GM12875 (cell line): ENCODE data around the gene DCP1B.

ENCODE experiments used
- H3K4me3 ChIP-seq: one replicate; pipeline ENCODE4 v1.5.1; 2011; ENCODE audit warnings: low read depth, low read length, control low read depth
- CTCF ChIP-seq: IDR thresholded peaks from 2 replicates; pipeline ENCODE4 v1.5.1; 2011; ENCODE audit warnings: low read depth, mild to moderate bottlenecking, control low read depth, inconsistent platforms, low read length, moderate library complexity, borderline replicate concordance; ENCODE audit not compliant: insufficient read depth

DCP1B gene

DNA sequence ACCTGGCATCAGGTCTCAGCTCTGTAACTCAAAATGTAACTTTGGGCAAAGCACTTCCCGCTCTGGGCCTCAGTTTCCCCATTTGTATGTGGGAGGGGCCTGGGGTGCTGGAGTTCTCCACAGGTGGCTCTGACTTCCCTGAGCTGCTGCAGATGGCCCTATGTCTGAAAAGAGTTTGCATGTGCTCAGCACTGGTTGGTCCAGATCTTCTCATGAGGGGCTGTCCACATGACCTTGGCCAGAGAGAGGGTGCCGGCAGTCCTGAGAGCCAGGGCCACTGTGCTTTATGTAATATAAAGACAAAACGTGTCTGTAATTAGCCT, 78.6 kb downstream of the DCP1B start:
- H3K4me3 ChIP-seq, result no peak overlapping the region
- no peak for TF ChIP-seq CTCF

- no peak overlapping the region for H3K4me3 ChIP-seq
These were observed 79.1 kb downstream of the DCP1B start for GRCh38 chr12:1924996-1925683.

DNA sequence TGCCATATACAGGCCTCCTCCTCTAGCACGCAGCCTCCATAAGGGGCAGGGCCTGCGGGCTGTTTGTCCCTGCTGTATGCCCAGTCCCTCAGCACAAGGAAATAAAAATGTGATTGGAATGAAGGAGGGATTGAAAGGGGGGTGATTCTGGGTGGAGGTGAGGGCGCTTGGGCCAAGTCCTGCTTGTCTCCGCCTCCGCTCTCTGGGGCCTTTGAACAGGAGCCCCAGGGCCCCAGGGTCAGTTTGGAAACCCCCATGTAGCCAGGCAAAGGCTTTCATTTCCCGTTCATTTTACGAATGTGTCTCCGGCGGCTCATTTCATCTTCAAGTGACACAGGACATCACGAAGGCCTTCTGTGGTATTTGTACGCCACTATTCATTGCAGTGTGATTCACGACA, 81.3 kb downstream of the DCP1B start:
- H3K4me3 ChIP-seq, result no peak overlapping the region
- TF ChIP-seq CTCF, result no peak

More at GRCh38 chr12:1924996-1925683, 79.1 kb downstream of the DCP1B start:
- TF ChIP-seq CTCF, result no peak

DNA sequence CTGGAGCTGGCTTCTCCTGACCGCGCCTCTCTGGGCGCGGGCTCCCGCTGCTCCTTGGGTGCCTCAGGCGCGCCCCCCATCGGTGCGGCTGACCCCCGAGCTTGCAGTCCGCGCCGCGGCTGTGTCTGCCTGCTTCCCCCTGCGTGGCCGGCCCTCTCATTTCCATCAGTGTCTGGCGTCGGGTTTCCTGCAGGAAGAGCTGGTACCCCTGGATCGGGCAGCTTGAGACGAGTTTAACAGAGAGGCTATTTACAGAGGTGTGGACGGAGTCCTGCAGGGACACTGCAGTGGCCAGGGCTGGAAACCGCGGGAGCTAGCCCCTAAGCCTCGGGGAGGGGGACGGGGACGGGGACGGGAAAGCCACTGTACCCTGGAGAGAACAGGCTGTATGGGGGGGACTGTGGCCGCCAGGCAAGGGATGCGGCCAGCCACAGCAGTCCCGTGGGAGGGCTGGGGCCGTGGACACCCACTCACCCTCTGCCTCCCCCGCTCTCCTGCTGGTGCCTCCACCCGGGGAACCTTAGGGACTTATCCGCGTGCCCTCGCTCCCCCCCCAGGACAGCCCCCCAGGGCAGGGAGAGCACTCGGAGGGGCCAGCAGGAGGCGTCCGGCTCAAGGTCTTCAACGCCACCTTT, 82.1 kb downstream of the DCP1B start:
- no peak overlapping the region for H3K4me3 ChIP-seq
- TF ChIP-seq CTCF, result no peak

- H3K4me3 ChIP-seq, result no peak overlapping the region
- no peak for TF ChIP-seq CTCF
These were observed 83.3 kb downstream of the DCP1B start for GRCh38 chr12:1920971-1921370.

DNA sequence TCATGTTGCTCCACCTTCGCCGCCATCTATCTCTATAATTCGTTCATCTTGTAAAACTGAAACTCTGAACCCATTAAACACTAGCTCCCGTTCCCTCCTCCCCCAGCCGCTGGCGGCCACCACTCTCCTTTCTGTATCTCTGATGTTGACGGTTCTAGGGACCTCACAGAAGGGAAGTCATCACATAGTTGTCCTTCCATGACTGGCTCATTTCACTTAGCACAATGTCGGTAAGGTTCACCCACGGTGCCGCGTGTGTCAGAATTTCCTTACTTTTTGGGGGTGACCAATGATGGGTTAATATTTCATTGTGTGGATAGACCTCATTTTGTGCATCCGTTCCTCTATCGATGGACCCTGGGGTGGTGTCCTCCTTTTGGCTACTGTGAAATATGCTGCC, 83.8 kb downstream of the DCP1B start:
- H3K4me3 ChIP-seq, result no peak overlapping the region
- TF ChIP-seq CTCF, result no peak

DNA sequence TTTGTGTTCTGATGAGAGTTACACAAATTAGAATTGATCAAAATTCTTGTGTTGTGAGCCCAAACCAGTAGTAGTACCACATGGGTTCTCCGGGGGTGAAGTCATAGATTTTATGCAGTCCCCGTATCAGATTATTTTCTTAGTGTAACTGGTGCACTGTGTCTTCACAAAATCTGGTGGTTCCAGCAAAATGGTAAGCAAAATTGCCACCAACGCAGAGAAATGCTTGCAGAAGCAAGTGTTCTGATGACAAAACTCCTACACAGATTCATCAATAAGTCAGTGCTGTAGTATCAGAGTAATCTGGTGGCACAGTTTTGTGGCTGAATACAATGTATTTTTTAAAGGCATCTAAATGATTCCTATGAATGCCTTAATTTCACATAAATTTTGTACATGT, 84.5 kb downstream of the DCP1B start:
- TF ChIP-seq CTCF, result no peak
- no peak overlapping the region for H3K4me3 ChIP-seq
